HEK293 (cell line): ENCODE results near the gene DMD.

ENCODE experiments used
- CTCF ChIA-PET: fragments of 350-600 bp; formaldehyde crosslinking; extraction: SDS; loops from one replicate; lab custom pipeline; 2021; ENCODE audit warnings: antibody characterized with exemption; lab: Yijun Ruan, JAX
- POLR2A ChIA-PET: fragments of 300-600 bp; formaldehyde crosslinking; extraction: SDS; loops from one replicate; lab custom pipeline; 2020; ENCODE audit warnings: antibody characterized with exemption, inconsistent platforms; lab: Yijun Ruan, JAX
- H3K27ac ChIP-seq: fragments of 200-500 bp; sonication (Bioruptor generic); 2 replicates; pipeline ENCODE4 v1.5.1; 2014; ENCODE audit warnings: low read depth, low read length, control low read depth, inconsistent platforms; ENCODE audit errors: extremely low read depth
- H3K36me3 ChIP-seq, 2 experiments: fragments of 200-500 bp in 1 of 2; sonication (Bioruptor generic) in 1 of 2; 1 replicate in 1 of 2; 2 replicates in 1 of 2; pipeline ENCODE4 v1.5.1; 2014 to 2017; ENCODE audit warnings: inconsistent platforms in 2 of 2, low read length in 2 of 2; ENCODE audit not compliant: control insufficient read depth in 2 of 2, insufficient read depth in 1 of 2
- H3K4me1 ChIP-seq: fragments of 200-500 bp; sonication (Bioruptor generic); 2 replicates; pipeline ENCODE4 v1.5.1; 2014; ENCODE audit warnings: mild to moderate bottlenecking, low read length, inconsistent platforms; ENCODE audit not compliant: control insufficient read depth, insufficient read depth
- H3K4me3 ChIP-seq: 2 replicates; pipeline ENCODE4 v1.5.1; 2011; ENCODE audit warnings: low read depth, mild to moderate bottlenecking, control low read depth, low read length, moderate library complexity
- H3K9me3 ChIP-seq: fragments of 200-500 bp; sonication (Bioruptor generic); 2 replicates; pipeline ENCODE4 v1.5.1; 2014; ENCODE audit warnings: low read depth, low read length, inconsistent platforms; ENCODE audit not compliant: control insufficient read depth, insufficient read depth
- BCL6B ChIP-seq: fragments of 450-650 bp; formaldehyde crosslinking; IDR thresholded peaks from 2 replicates; pipeline ENCODE4 v1.5.1; 2017; ENCODE audit warnings: missing biosample characterization, missing genetic modification characterization
- EGR2 ChIP-seq: fragments of 450-650 bp; formaldehyde crosslinking; IDR thresholded peaks from 2 replicates; pipeline ENCODE4 v1.5.1; 2016; ENCODE audit warnings: low read depth, missing biosample characterization, missing genetic modification characterization
- GLI2 ChIP-seq: fragments of 450-650 bp; formaldehyde crosslinking; IDR thresholded peaks from 2 replicates; pipeline ENCODE4; 2017; ENCODE audit warnings: missing biosample characterization, missing genetic modification characterization, low read depth, borderline replicate concordance
- PRDM4 ChIP-seq: fragments of 450-650 bp; formaldehyde crosslinking; IDR thresholded peaks from 2 replicates; pipeline ENCODE4 v1.5.1; 2017; ENCODE audit warnings: missing biosample characterization, missing genetic modification characterization
- REPIN1 ChIP-seq: fragments of 450-650 bp; formaldehyde crosslinking; IDR thresholded peaks from 2 replicates; pipeline ENCODE4 v1.5.1; 2017; ENCODE audit warnings: missing biosample characterization, missing genetic modification characterization, low read depth
- SCRT1 ChIP-seq: fragments of 450-650 bp; formaldehyde crosslinking; IDR thresholded peaks from 2 replicates; pipeline ENCODE4 v1.5.1; 2016; ENCODE audit warnings: missing biosample characterization, missing genetic modification characterization, borderline replicate concordance
- SETDB1 ChIP-seq: IDR thresholded peaks from one replicate; pipeline ENCODE4 v1.6.1; 2017; ENCODE audit warnings: mild to moderate bottlenecking, low read length, moderate library complexity, mixed read lengths; ENCODE audit not compliant: insufficient read length
- TCF7L2 ChIP-seq: IDR thresholded peaks from 2 replicates; pipeline ENCODE4 v1.6.1; 2011; ENCODE audit warnings: low read depth, mild to moderate bottlenecking, inconsistent platforms, low read length, moderate library complexity, borderline replicate concordance
- ZBTB7A ChIP-seq: fragments of 450-650 bp; formaldehyde crosslinking; IDR thresholded peaks from 2 replicates; pipeline ENCODE4 v1.5.1; 2016; ENCODE audit warnings: low read depth, missing biosample characterization, missing genetic modification characterization
- ZFP37 ChIP-seq: fragments of 450-650 bp; formaldehyde crosslinking; IDR thresholded peaks from 2 replicates; pipeline ENCODE4 v1.5.1; 2016; ENCODE audit warnings: missing biosample characterization, missing genetic modification characterization
- ZFP69B ChIP-seq: fragments of 450-650 bp; formaldehyde crosslinking; IDR thresholded peaks from 2 replicates; pipeline ENCODE4 v1.5.1; 2016; ENCODE audit warnings: missing biosample characterization, missing genetic modification characterization
- ZNF221 ChIP-seq: fragments of 450-650 bp; formaldehyde crosslinking; IDR thresholded peaks from 2 replicates; pipeline ENCODE4 v1.5.1; 2017; ENCODE audit warnings: missing biosample characterization, missing genetic modification characterization, borderline replicate concordance
- ZNF248 ChIP-seq: fragments of 450-650 bp; formaldehyde crosslinking; IDR thresholded peaks from 2 replicates; pipeline ENCODE4 v1.5.1; 2017; ENCODE audit warnings: missing biosample characterization, missing genetic modification characterization
- ZNF26 ChIP-seq: fragments of 450-650 bp; formaldehyde crosslinking; IDR thresholded peaks from 2 replicates; pipeline ENCODE4 v1.5.1; 2016; ENCODE audit warnings: missing biosample characterization, missing genetic modification characterization
- ZNF335 ChIP-seq: fragments of 450-650 bp; formaldehyde crosslinking; conservative IDR thresholded peaks from 2 replicates; pipeline ENCODE4 v1.5.1; 2016; ENCODE audit warnings: missing biosample characterization, missing genetic modification characterization
- ZNF350 ChIP-seq: fragments of 450-650 bp; formaldehyde crosslinking; IDR thresholded peaks from 2 replicates; pipeline ENCODE4 v1.5.0; 2017; ENCODE audit warnings: missing biosample characterization, mild to moderate bottlenecking, missing genetic modification characterization
- ZNF362 ChIP-seq: fragments of 450-650 bp; formaldehyde crosslinking; IDR thresholded peaks from 2 replicates; pipeline ENCODE4 v1.5.1; 2016; ENCODE audit warnings: missing biosample characterization, missing genetic modification characterization
- ZNF391 ChIP-seq: fragments of 450-650 bp; formaldehyde crosslinking; IDR thresholded peaks from 2 replicates; pipeline ENCODE4 v1.5.1; 2016; ENCODE audit warnings: low read depth, missing biosample characterization, missing genetic modification characterization, borderline replicate concordance
- ZNF529 ChIP-seq: fragments of 450-650 bp; formaldehyde crosslinking; IDR thresholded peaks from 2 replicates; pipeline ENCODE4 v1.5.1; 2017; ENCODE audit warnings: missing genetic modification characterization, missing biosample characterization; ENCODE audit not compliant: insufficient replicate concordance
- ZNF621 ChIP-seq: fragments of 450-650 bp; formaldehyde crosslinking; IDR thresholded peaks from 2 replicates; pipeline ENCODE4 v1.5.1; 2017; ENCODE audit warnings: missing biosample characterization, missing genetic modification characterization
- ZNF830 ChIP-seq: fragments of 450-650 bp; IDR thresholded peaks from 2 replicates; pipeline ENCODE4 v1.5.0; 2018; ENCODE audit warnings: missing biosample characterization, missing genetic modification characterization, low read depth, mild to moderate bottlenecking, moderate library complexity
- TF ChIP-seq, protein P1 (sequence below): fragments of 450-650 bp; IDR thresholded peaks from 2 replicates; pipeline ENCODE4 v1.5.1; 2018; ENCODE audit warnings: missing biosample characterization, missing genetic modification characterization
- TF ChIP-seq, protein P2 (sequence below): fragments of 450-650 bp; formaldehyde crosslinking; IDR thresholded peaks from 2 replicates; pipeline ENCODE4 v1.5.1; 2016; ENCODE audit warnings: missing biosample characterization, missing genetic modification characterization
- TF ChIP-seq, protein P3 (sequence below): fragments of 450-650 bp; formaldehyde crosslinking; IDR thresholded peaks from 2 replicates; pipeline ENCODE4 v1.5.1; 2016; ENCODE audit warnings: missing biosample characterization, missing genetic modification characterization

The DMD gene

GRCh38 chrX:32293962-32294700 is 917.2 kb downstream of the DMD start:
- Histone ChIP-seq H3K27ac (no peak overlapping the region), H3K4me3 (no peak overlapping the region), H3K4me1 (no peaks in the 10 kb centered on the region), H3K9me3 (no peaks in the 10 kb centered on the region), H3K36me3 (no peaks in the 10 kb centered on the region)
- ChIA-PET CTCF (no interaction called here), POLR2A (no interaction called here)
- TF ChIP-seq SCRT1 (tag by site-specific recombination): no peak
- no peak for TF ChIP-seq ZNF335 (tag by site-specific recombination)
- TF ChIP-seq ZNF621 (tag by site-specific recombination): no peak
- no peak for TF ChIP-seq ZNF350
- TF ChIP-seq GLI2: no peak
- no peak for TF ChIP-seq ZNF248 (tag by site-specific recombination)
- TF ChIP-seq, protein P1, sequence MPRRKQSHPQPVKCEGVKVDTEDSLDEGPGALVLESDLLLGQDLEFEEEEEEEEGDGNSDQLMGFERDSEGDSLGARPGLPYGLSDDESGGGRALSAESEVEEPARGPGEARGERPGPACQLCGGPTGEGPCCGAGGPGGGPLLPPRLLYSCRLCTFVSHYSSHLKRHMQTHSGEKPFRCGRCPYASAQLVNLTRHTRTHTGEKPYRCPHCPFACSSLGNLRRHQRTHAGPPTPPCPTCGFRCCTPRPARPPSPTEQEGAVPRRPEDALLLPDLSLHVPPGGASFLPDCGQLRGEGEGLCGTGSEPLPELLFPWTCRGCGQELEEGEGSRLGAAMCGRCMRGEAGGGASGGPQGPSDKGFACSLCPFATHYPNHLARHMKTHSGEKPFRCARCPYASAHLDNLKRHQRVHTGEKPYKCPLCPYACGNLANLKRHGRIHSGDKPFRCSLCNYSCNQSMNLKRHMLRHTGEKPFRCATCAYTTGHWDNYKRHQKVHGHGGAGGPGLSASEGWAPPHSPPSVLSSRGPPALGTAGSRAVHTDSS (tag by site-specific recombination): no peak
- TF ChIP-seq, protein P2, sequence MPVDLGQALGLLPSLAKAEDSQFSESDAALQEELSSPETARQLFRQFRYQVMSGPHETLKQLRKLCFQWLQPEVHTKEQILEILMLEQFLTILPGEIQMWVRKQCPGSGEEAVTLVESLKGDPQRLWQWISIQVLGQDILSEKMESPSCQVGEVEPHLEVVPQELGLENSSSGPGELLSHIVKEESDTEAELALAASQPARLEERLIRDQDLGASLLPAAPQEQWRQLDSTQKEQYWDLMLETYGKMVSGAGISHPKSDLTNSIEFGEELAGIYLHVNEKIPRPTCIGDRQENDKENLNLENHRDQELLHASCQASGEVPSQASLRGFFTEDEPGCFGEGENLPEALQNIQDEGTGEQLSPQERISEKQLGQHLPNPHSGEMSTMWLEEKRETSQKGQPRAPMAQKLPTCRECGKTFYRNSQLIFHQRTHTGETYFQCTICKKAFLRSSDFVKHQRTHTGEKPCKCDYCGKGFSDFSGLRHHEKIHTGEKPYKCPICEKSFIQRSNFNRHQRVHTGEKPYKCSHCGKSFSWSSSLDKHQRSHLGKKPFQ (tag by site-specific recombination): no peak
- TF ChIP-seq ZNF529 (tag by site-specific recombination): no peak
- TF ChIP-seq ZFP69B (tag by site-specific recombination): no peak
- no peak for TF ChIP-seq SETDB1
- no peak for TF ChIP-seq ZNF26
- TF ChIP-seq EGR2: no peak
- no peak for TF ChIP-seq ZNF391
- TF ChIP-seq BCL6B (tag by site-specific recombination): no peak

- Histone ChIP-seq H3K4me1 (no peaks in the 10 kb centered on the region), H3K36me3 (no peaks in the 10 kb centered on the region), H3K4me3 (no peak overlapping the region), H3K9me3 (no peaks in the 10 kb centered on the region), H3K27ac (no peak overlapping the region)
- ChIA-PET POLR2A (no interaction called here), CTCF (no interaction called here)
- TF ChIP-seq REPIN1 (tag by site-specific recombination) (no peak), ZFP37 (tag by site-specific recombination) (no peak), ZNF221 (no peak), ZNF830 (tag by site-specific recombination) (no peak), ZBTB7A (tag by site-specific recombination) (no peak), TCF7L2 (no peak), PRDM4 (tag by site-specific recombination) (no peak), ZNF362 (tag by site-specific recombination) (no peak)
- TF ChIP-seq, protein P3, sequence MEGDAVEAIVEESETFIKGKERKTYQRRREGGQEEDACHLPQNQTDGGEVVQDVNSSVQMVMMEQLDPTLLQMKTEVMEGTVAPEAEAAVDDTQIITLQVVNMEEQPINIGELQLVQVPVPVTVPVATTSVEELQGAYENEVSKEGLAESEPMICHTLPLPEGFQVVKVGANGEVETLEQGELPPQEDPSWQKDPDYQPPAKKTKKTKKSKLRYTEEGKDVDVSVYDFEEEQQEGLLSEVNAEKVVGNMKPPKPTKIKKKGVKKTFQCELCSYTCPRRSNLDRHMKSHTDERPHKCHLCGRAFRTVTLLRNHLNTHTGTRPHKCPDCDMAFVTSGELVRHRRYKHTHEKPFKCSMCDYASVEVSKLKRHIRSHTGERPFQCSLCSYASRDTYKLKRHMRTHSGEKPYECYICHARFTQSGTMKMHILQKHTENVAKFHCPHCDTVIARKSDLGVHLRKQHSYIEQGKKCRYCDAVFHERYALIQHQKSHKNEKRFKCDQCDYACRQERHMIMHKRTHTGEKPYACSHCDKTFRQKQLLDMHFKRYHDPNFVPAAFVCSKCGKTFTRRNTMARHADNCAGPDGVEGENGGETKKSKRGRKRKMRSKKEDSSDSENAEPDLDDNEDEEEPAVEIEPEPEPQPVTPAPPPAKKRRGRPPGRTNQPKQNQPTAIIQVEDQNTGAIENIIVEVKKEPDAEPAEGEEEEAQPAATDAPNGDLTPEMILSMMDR (tag by site-specific recombination): no peak
Measured at GRCh38 chrX:32289356-32289755, 922.0 kb downstream of the DMD start.
